Umbilical cord (tissue), 2 donors: ENCODE data around the gene GPR176. TPM values are rescaled to one million over a fixed set of nuclear protein-coding genes. Genes with fewer than 3 reads are reported as not detected.

ENCODE experiments used
- DNase-seq: peaks from one replicate; pipeline ENCODE4 v3.0.0-alpha.2; 2015; ENCODE audit warnings: low spot score
- total RNA-seq: library from RNA; depleted of rRNA; stranded (reverse); fragments of >200 nt; gene quantifications from one replicate; pipeline ENCODE4 v1.2.3, GENCODE V29; 2014; ENCODE audit warnings: low replicate concordance; ENCODE audit not compliant: insufficient read depth

The GPR176 gene
- 32.3 TPM for total RNA-seq

GRCh38 chr15:39919748-39920509 lies at the start of gene GPR176:
TSS of gene GPR176 (minus strand) at chr15:39920266. CDS start at chr15:39920026, 240 bp downstream.
- peak; percentile 81 for DNase-seq

- no peak for DNase-seq
Measured at GRCh38 chr15:39969002-39969394, 48.9 kb upstream of the GPR176 start.

GRCh38 chr15:39968273-39969001 lies 48.4 kb upstream of the GPR176 start:
- no peak for DNase-seq

GRCh38 chr15:39966521-39966920 lies 46.5 kb upstream of the GPR176 start:
- DNase-seq, result no peak

GRCh38 chr15:39963786-39964185 lies 43.7 kb upstream of the GPR176 start:
- no peak for DNase-seq

- no peak for DNase-seq
Measured at GRCh38 chr15:39961051-39961450, 41.0 kb upstream of the GPR176 start.

GRCh38 chr15:39960411-39960810 lies 40.3 kb upstream of the GPR176 start:
- no peak for DNase-seq

GRCh38 chr15:39959411-39959810 lies 39.3 kb upstream of the GPR176 start:
- DNase-seq, result no peak

GRCh38 chr15:39957481-39957880 lies 37.4 kb upstream of the GPR176 start:
- DNase-seq, result no peak

GRCh38 chr15:39953521-39953920 lies 33.5 kb upstream of the GPR176 start:
- DNase-seq, result peak; percentile 28

GRCh38 chr15:39951561-39951960 lies 31.5 kb upstream of the GPR176 start:
- DNase-seq, result no peak

GRCh38 chr15:39948817-39949216 lies 28.8 kb upstream of the GPR176 start:
- DNase-seq, result no peak

GRCh38 chr15:39947401-39948197 lies 27.5 kb upstream of the GPR176 start:
- no peak for DNase-seq

- no peak for DNase-seq
Measured at GRCh38 chr15:39946862-39947261, 26.8 kb upstream of the GPR176 start.

- DNase-seq, result peak; percentile 83
Measured at GRCh38 chr15:39944726-39945125, 24.7 kb upstream of the GPR176 start.

GRCh38 chr15:39942753-39943150 lies 22.7 kb upstream of the GPR176 start:
- DNase-seq, result no peak

- no peak for DNase-seq
Measured at GRCh38 chr15:39942101-39942752, 22.2 kb upstream of the GPR176 start.

GRCh38 chr15:39939487-39940452 lies 19.7 kb upstream of the GPR176 start:
- DNase-seq, result no peak

- no peak for DNase-seq
Measured at GRCh38 chr15:39937696-39938095, 17.6 kb upstream of the GPR176 start.

- DNase-seq, result no peak
Measured at GRCh38 chr15:39936681-39937080, 16.6 kb upstream of the GPR176 start.
